Measurements from ENCODE around the gene TBC1D24. TPM values are rescaled to one million over a fixed set of nuclear protein-coding genes. Genes with fewer than 3 reads are reported as not detected.
A peak's percentile ranks its signal among the peaks of the same experiment; 100 is the strongest.

The TBC1D24 gene
- total RNA-seq, 1 experiment from 2014 or later = 24.6 TPM

GRCh38 chr16:2518823-2519710 is 44.1 kb downstream of the TBC1D24 start:
- RAD21 ChIA-PET (ENCODE audit: low non-redundant PET in 1 of 2, low total read pairs in 2 of 2, uncharacterized antibody in 2 of 2, unreplicated experiment in 2 of 2) = no interaction called here
- DNase-seq (ENCODE audit: low read depth, low spot score) (no peak), ATAC-seq (no peak)
- Histone ChIP-seq H3K4me1 (ENCODE audit: control insufficient read depth in 1 of 2, insufficient read depth in 2 of 2, low read length in 2 of 2) (peaks cover 19 to 49% of the 10 kb centered on the region in 2 experiments), H4K20me1 (ENCODE audit: insufficient read depth) (peaks cover 5% of the 10 kb centered on the region; the same call in 1 of the 2 replicates), H3K9me2 (ENCODE audit: insufficient read depth) (no peaks in the 10 kb centered on the region), H3K4me3 (replicated peaks in 1 of 2; ENCODE audit: low read depth in 1 of 2, low read length in 2 of 2) (no peak overlapping the region), H3K9ac (ENCODE audit: low read length) (peak overlapping the region; percentile 32; the same call in 1 of the 2 replicates), H2AFZ (ENCODE audit: low read depth, low read length, poor library complexity, severe bottlenecking) (no peak overlapping the region), H3K27me3 (ENCODE audit: insufficient read depth, low read length) (no peaks in the 10 kb centered on the region), H3K27ac (ENCODE audit: low read depth, low read length) (peak overlapping the region; percentile 0; the same call in 1 of the 2 replicates), H3K4me2 (ENCODE audit: low read length) (peak overlapping the region; percentile 36), H3K79me2 (ENCODE audit: insufficient read depth, low read length) (peaks cover 85% of the 10 kb centered on the region), H3K36me3 (ENCODE audit: control insufficient read depth in 1 of 2, insufficient read depth in 2 of 2, low read length in 2 of 2) (peaks cover 3 to 11% of the 10 kb centered on the region in 2 experiments; a peak in 1 of 4 replicates), H3K9me3 (ENCODE audit: control insufficient read depth in 1 of 2, insufficient read depth in 1 of 2, low read depth in 1 of 2, low read length in 2 of 2) (no peaks in the 10 kb centered on the region)
- no TSS peak for BruUV-seq (replicated peaks)
- TF ChIP-seq CEBPB (IDR thresholded peaks at IDR 0.05; ENCODE audit: low read depth) (no peak), RAD21 (IDR thresholded peaks at IDR 0.05; ENCODE audit: low read depth) (no peak), POLR2AphosphoS5 (IDR thresholded peaks at IDR 0.05; ENCODE audit: low read depth, low read length) (no peak)
- TF ChIP-seq, protein P1, sequence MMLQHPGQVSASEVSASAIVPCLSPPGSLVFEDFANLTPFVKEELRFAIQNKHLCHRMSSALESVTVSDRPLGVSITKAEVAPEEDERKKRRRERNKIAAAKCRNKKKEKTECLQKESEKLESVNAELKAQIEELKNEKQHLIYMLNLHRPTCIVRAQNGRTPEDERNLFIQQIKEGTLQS (IDR thresholded peaks at IDR 0.05) = no peak
- TF ChIP-seq, protein P2, sequence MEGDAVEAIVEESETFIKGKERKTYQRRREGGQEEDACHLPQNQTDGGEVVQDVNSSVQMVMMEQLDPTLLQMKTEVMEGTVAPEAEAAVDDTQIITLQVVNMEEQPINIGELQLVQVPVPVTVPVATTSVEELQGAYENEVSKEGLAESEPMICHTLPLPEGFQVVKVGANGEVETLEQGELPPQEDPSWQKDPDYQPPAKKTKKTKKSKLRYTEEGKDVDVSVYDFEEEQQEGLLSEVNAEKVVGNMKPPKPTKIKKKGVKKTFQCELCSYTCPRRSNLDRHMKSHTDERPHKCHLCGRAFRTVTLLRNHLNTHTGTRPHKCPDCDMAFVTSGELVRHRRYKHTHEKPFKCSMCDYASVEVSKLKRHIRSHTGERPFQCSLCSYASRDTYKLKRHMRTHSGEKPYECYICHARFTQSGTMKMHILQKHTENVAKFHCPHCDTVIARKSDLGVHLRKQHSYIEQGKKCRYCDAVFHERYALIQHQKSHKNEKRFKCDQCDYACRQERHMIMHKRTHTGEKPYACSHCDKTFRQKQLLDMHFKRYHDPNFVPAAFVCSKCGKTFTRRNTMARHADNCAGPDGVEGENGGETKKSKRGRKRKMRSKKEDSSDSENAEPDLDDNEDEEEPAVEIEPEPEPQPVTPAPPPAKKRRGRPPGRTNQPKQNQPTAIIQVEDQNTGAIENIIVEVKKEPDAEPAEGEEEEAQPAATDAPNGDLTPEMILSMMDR (IDR thresholded peaks at IDR 0.05 in 2 of 3, conservative IDR thresholded peaks at IDR 0.05 in 1 of 3; ENCODE audit: borderline replicate concordance in 1 of 3, insufficient read depth in 1 of 3, low read depth in 2 of 3, low read length in 2 of 3) = peak in 1 of 3 experiments; percentile 20; a peak in 1 of 6 replicates
- CTCF ChIA-PET = interaction anchor here (1.2 kb wide), 1 partner anchor 324 kb away, joined by 3 read pairs; no protein-coding TSS in a partner anchor
- POLR2A ChIA-PET = interaction anchor here (0.9 to 1.8 kb wide), 2 partner anchors 13 to 18 kb away, joined by 4 to 6 read pairs; partner anchors contain the start of gene PDPK1
- intact Hi-C loops (cut with micrococcal nuclease) = no loop called here
